H1 (cell line): Measurements from ENCODE around the gene NOP9. TPM values are rescaled to one million over a fixed set of nuclear protein-coding genes. Genes with fewer than 3 reads are reported as not detected.

ENCODE experiments used
- EP300 ChIP-seq, 2 experiments: IDR thresholded peaks; 1 replicate in 1 of 2; 2 replicates in 1 of 2; pipeline ENCODE4 v1.6.1; 2011 to 2012; ENCODE audit warnings: low read depth in 2 of 2, low read length in 2 of 2, mild to moderate bottlenecking in 2 of 2, borderline replicate concordance in 1 of 2, inconsistent platforms in 1 of 2, moderate library complexity in 1 of 2
- RFX5 ChIP-seq: IDR thresholded peaks from 2 replicates; pipeline ENCODE4 v1.6.1; 2011; ENCODE audit warnings: low read depth, low read length, improper control_type of control experiment, borderline replicate concordance
- polyA plus RNA-seq, 7 experiments: library from polyadenylated mRNA; depleted of rRNA in 3 of 7; stranded (reverse) in 5 of 7; unstranded in 2 of 7; fragments of >200 nt in 5 of 7; fragments of 200-250 nt in 2 of 7; gene quantifications; 1 replicate in 5 of 7; 2 replicates in 1 of 7; 4 replicates in 1 of 7; pipeline versions ENCODE4 v1.2.1 to v1.2.3, GENCODE V29; 2011 to 2013; ENCODE audit warnings: missing spikeins in 2 of 7, mixed read lengths in 2 of 7
- total RNA-seq: library from RNA; stranded (reverse); fragmentation: NEBNext Ultra II Directional; extraction: Animal tissue kit (Norgen Biotek cat#: 25700); gene quantifications from 2 replicates; pipeline ENCODE4 v1.2.1, GENCODE V29; 2021
- TF ChIP-seq, protein P1 (sequence below): fragments of 300-600 bp; sonication (generic); IDR thresholded peaks from 2 replicates; pipeline ENCODE4 v1.7.1; 2012; ENCODE audit warnings: low read length, moderate library complexity, mild to moderate bottlenecking, inconsistent platforms; ENCODE audit not compliant: insufficient replicate concordance

NOP9 gene
- total and polyA plus RNA-seq, 2 of the 8 experiments (the other 6 are each of a cell fraction or from before 2014, with no cell fraction given), result 17.8 to 34.8 TPM

DNA sequence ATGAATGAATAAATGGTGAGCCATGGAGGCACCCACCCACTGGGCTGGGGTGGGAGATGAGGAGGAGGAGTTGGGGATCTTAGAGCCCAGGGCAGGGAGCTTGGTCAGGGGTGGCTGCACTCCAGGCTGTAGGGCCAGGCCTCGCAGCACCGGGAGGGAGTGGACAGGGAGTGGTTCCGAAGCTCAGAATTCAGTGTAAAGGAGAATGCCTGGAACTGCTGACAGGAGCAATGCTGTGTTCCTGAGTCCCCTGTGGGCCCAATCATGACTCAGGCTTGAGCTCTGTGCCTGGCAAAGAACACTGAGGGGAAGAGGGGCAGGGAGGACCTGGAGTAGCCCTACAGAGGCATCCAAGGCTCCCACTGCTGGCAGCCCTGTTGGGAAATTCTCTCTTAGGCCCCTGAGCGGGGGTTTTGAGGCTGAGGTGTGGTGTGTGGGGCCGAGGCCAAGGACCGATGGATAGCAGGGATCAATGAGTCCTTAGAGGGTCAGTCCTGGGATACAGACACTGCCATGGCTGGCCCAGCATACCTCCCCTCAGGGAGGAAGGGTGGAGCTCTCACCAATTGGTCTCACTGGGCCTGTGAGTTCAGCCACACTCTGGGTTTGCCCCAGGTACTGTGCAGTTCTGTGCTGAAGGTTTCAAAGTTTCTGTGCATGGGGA, 18.7 kb upstream of the NOP9 start (continued):
- TF ChIP-seq, protein P1, sequence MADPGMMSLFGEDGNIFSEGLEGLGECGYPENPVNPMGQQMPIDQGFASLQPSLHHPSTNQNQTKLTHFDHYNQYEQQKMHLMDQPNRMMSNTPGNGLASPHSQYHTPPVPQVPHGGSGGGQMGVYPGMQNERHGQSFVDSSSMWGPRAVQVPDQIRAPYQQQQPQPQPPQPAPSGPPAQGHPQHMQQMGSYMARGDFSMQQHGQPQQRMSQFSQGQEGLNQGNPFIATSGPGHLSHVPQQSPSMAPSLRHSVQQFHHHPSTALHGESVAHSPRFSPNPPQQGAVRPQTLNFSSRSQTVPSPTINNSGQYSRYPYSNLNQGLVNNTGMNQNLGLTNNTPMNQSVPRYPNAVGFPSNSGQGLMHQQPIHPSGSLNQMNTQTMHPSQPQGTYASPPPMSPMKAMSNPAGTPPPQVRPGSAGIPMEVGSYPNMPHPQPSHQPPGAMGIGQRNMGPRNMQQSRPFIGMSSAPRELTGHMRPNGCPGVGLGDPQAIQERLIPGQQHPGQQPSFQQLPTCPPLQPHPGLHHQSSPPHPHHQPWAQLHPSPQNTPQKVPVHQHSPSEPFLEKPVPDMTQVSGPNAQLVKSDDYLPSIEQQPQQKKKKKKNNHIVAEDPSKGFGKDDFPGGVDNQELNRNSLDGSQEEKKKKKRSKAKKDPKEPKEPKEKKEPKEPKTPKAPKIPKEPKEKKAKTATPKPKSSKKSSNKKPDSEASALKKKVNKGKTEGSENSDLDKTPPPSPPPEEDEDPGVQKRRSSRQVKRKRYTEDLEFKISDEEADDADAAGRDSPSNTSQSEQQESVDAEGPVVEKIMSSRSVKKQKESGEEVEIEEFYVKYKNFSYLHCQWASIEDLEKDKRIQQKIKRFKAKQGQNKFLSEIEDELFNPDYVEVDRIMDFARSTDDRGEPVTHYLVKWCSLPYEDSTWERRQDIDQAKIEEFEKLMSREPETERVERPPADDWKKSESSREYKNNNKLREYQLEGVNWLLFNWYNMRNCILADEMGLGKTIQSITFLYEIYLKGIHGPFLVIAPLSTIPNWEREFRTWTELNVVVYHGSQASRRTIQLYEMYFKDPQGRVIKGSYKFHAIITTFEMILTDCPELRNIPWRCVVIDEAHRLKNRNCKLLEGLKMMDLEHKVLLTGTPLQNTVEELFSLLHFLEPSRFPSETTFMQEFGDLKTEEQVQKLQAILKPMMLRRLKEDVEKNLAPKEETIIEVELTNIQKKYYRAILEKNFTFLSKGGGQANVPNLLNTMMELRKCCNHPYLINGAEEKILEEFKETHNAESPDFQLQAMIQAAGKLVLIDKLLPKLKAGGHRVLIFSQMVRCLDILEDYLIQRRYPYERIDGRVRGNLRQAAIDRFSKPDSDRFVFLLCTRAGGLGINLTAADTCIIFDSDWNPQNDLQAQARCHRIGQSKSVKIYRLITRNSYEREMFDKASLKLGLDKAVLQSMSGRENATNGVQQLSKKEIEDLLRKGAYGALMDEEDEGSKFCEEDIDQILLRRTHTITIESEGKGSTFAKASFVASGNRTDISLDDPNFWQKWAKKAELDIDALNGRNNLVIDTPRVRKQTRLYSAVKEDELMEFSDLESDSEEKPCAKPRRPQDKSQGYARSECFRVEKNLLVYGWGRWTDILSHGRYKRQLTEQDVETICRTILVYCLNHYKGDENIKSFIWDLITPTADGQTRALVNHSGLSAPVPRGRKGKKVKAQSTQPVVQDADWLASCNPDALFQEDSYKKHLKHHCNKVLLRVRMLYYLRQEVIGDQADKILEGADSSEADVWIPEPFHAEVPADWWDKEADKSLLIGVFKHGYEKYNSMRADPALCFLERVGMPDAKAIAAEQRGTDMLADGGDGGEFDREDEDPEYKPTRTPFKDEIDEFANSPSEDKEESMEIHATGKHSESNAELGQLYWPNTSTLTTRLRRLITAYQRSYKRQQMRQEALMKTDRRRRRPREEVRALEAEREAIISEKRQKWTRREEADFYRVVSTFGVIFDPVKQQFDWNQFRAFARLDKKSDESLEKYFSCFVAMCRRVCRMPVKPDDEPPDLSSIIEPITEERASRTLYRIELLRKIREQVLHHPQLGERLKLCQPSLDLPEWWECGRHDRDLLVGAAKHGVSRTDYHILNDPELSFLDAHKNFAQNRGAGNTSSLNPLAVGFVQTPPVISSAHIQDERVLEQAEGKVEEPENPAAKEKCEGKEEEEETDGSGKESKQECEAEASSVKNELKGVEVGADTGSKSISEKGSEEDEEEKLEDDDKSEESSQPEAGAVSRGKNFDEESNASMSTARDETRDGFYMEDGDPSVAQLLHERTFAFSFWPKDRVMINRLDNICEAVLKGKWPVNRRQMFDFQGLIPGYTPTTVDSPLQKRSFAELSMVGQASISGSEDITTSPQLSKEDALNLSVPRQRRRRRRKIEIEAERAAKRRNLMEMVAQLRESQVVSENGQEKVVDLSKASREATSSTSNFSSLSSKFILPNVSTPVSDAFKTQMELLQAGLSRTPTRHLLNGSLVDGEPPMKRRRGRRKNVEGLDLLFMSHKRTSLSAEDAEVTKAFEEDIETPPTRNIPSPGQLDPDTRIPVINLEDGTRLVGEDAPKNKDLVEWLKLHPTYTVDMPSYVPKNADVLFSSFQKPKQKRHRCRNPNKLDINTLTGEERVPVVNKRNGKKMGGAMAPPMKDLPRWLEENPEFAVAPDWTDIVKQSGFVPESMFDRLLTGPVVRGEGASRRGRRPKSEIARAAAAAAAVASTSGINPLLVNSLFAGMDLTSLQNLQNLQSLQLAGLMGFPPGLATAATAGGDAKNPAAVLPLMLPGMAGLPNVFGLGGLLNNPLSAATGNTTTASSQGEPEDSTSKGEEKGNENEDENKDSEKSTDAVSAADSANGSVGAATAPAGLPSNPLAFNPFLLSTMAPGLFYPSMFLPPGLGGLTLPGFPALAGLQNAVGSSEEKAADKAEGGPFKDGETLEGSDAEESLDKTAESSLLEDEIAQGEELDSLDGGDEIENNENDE, result no peak
- TF ChIP-seq EP300 (IDR thresholded peaks at IDR 0.05; ENCODE audit: borderline replicate concordance in 1 of 2, low read depth in 2 of 2, low read length in 2 of 2) (no peak), RFX5 (no peak)
